ENCODE data around the gene ZNF426.

GRCh38 chr19:9580728-9581127, 42.3 kb upstream of the ZNF426 start:
- TF ChIP-seq YY1 (IDR thresholded peaks at IDR 0.05; ENCODE audit: insufficient read depth, insufficient read length) (no peak), SUZ12 (IDR thresholded peaks at IDR 0.05; ENCODE audit: extremely low read depth, insufficient read depth, insufficient read length) (no peak)

All from NT2/D1 (cell line).